Fibroblast of villous mesenchyme (primary cell): Measurements from ENCODE around the gene MTRFR. TPM values are rescaled to one million over a fixed set of nuclear protein-coding genes. Genes with fewer than 3 reads are reported as not detected.

Experiments used
- DNase-seq: peaks from one replicate; pipeline ENCODE4 v3.0.0-alpha.2; 2010; ENCODE audit warnings: low read depth
- H3K4me3 ChIP-seq: 2 replicates; pipeline ENCODE4 v1.5.1; 2011; ENCODE audit warnings: low read depth, mild to moderate bottlenecking, low read length
- total RNA-seq: library from RNA; depleted of rRNA; stranded (reverse); fragments of >200 nt; gene quantifications from 2 replicates; pipeline ENCODE4 v1.2.3, GENCODE V29; 2012
- TF ChIP-seq, protein P1 (sequence below): IDR thresholded peaks from 2 replicates; pipeline ENCODE4 v1.5.1; 2012; ENCODE audit warnings: low read depth, mild to moderate bottlenecking, low read length; ENCODE audit not compliant: insufficient read depth

Gene MTRFR
- total RNA-seq, 1 donor = 10.4 TPM

DNA sequence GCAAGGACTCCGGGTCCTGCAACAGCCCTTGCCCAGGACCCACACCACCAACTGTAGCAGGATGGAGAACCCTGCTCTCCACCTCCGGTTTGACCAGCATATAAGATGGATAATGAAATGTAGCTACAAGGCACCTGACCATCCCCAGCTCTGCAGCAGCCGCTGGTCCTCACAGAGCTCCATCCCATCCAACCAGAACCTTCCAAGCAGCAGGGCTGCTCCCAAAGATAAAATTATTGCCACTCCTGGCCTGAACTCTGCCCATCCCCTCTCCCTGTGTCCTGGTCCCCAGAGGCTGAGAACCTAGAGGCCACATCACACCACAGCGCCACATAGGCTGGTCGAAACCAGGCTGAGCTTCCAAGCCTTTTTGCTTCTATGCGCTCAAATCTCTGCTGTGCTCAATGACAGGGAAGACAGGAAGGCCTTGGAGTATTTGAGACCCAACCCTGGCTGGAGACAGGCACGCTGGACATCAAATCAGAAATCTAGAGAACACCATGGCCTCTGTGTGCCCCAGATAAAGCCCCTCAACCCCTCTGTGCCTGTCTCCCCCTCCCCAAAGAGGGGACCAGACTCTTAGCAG, 34.2 kb downstream of the MTRFR start:
- H3K4me3 ChIP-seq = no peak overlapping the region
- TF ChIP-seq, protein P1, sequence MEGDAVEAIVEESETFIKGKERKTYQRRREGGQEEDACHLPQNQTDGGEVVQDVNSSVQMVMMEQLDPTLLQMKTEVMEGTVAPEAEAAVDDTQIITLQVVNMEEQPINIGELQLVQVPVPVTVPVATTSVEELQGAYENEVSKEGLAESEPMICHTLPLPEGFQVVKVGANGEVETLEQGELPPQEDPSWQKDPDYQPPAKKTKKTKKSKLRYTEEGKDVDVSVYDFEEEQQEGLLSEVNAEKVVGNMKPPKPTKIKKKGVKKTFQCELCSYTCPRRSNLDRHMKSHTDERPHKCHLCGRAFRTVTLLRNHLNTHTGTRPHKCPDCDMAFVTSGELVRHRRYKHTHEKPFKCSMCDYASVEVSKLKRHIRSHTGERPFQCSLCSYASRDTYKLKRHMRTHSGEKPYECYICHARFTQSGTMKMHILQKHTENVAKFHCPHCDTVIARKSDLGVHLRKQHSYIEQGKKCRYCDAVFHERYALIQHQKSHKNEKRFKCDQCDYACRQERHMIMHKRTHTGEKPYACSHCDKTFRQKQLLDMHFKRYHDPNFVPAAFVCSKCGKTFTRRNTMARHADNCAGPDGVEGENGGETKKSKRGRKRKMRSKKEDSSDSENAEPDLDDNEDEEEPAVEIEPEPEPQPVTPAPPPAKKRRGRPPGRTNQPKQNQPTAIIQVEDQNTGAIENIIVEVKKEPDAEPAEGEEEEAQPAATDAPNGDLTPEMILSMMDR = no peak
- DNase-seq = no peak

DNA sequence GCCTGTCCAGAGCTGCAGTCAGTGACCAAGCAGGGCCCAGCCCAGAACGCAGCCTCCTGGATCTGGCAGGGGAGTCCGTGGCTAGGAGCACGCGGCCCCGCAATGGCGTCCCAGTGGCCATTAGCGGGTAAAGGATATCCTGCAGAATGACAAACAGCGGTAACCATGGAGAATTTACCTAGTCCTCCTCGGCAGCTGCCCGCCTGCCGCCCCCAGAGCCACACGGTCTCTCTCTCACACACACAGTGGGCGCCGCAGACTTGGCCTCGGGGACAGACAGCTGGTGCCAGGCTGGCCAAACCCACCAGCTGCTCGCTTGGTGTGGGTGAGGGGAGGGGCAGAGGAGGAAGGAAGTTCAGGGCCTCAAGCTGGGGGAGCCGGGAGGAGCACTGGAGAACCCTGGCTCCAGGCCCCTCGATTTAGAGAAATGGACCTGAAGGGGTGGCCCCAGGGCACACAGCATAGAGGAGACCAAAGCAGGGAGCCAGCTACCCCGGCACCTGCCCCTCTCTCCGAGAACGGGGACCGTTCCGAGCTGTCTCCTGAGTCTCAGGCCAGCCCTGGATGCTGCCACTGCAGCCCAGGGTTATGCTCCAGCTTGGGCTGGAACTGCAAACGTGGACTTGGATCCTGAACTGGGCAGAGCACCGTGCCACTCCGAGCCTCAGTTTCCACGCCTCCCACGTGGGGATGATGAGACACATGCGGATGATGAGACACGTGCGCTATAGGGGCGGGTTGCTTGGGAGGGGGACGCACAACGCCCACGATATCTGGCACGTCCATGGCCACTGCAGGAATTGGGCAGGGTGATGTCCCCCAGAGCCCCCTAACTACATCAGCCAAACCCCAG, 35.0 kb downstream of the MTRFR start:
- TF ChIP-seq, protein P1 = no peak
- no peak for DNase-seq
- no peak overlapping the region for H3K4me3 ChIP-seq

DNA sequence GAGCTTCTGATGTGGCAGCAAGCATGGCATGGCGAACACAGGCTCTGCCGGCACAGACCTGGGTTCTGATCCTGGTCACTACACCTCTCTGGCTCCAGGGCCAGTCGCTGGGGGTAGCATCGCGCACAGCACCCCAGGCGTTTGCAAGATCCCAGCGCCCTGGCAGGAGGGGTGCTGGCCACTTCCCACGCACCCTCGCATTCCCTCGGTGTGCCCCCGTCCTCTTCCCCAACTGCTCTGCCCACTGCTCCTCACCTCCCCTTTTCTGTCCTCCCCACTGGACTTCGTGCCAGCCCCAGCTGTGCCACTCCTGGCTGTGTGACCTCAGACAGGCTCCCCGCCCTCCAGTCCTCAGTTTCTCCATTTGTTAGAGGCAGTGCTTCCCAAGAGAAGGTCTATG, 35.6 kb downstream of the MTRFR start:
- DNase-seq = no peak
- H3K4me3 ChIP-seq = peak overlapping the region; percentile 84
- TF ChIP-seq, protein P1 = no peak

DNA sequence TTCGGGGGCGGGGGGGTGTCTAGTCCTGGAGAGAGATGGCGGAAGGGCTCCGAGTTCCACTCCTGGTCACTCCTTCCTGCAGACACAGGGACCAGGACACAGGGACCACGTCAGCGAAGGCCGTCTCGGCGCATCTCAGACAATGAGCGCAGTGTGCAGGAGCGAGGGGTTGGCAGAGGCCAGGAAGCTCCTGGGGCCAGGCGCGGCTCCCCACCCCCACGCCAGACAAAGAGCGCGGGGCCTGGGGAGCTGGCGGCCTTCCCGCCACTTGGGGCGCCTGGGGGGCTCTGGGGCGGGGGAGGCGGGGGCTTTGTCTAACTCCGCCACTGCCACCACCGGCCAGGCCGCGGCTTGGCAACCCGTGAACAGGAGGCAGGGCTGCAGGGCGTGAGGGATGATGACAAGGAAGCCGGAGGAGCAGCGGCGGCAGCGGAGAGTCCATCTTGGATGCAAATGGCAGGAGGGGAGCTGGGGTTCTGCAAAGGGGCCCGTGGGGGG, 36.2 kb downstream of the MTRFR start:
- TF ChIP-seq, protein P1 = no peak
- peak; percentile 55 for DNase-seq
- peak overlapping the region; percentile 84 for H3K4me3 ChIP-seq

DNA sequence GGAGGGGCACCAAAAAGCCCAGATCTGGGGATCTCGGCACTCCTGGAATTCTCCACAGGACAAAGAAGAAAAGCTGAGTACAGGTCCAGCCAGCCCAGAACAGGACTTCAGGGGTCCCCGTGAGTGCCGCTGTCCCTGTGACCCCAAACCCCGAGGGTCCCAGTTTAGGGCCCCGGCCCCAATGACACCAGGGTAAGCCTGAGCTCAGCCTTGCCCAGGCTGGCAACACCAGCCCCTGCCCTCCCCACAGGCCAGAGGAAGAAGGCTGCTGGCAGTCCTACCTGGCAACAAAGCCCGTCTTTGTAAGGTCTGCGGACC, 36.6 kb downstream of the MTRFR start:
- H3K4me3 ChIP-seq = peak overlapping the region; percentile 84
- TF ChIP-seq, protein P1 = no peak
- no peak for DNase-seq

DNA sequence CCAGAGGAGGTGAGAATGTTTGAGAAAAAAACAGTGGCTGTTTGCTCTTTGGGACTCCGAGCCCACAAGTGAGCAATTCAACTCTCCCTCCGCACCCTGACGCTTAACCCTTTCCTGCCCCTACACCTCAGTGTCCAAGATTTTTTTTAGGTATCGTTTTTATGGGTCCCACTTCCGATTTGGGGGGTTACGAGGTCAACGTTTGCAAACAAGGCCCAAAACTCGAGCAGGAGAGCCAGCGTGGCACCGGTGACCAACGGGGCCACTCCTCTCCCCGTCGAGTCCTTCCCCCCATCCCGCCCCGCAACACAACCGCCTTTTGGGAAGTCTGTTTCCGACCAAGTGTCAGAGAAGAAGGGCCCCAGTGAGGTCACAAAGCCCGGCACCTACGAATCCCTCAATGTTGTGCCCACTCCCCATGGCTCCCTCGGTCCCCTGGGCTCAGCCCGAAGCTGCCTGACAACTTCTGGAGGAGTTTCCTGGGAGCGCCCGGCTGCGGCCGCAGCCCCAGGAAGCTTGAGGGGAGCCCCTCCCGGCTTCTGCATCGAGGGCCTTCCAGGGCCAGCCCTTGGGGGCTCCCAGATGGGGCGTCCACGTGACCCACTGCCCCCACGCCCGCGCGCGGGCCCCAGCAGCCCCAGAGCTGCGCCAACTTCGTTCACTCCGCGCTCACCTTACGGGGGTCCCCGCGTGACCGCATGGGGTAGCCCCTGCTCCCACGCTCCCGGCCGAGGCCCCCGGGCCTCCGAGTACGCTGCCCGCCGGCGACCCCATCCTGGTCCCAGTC, 37.2 kb downstream of the MTRFR start:
- peak; percentile 52 for DNase-seq
- H3K4me3 ChIP-seq = peak overlapping the region; percentile 84
- TF ChIP-seq, protein P1 = no peak
